22Rv1 (cell line): Measurements from ENCODE around the gene ORMDL3.

Experiments used
- ZFX ChIP-seq: fragments of 450-650 bp; IDR thresholded peaks from 2 replicates; pipeline ENCODE4 v1.6.1; 2017; ENCODE audit warnings: antibody characterized with exemption, borderline replicate concordance
- TF ChIP-seq, protein P1 (sequence below): fragments of 450-650 bp; IDR thresholded peaks from 2 replicates; pipeline ENCODE4 v1.5.1; 2017; ENCODE audit warnings: mild to moderate bottlenecking

GRCh38 chr17:39908789-39909352 lies 18.5 kb downstream of the ORMDL3 start:
- TF ChIP-seq, protein P1, sequence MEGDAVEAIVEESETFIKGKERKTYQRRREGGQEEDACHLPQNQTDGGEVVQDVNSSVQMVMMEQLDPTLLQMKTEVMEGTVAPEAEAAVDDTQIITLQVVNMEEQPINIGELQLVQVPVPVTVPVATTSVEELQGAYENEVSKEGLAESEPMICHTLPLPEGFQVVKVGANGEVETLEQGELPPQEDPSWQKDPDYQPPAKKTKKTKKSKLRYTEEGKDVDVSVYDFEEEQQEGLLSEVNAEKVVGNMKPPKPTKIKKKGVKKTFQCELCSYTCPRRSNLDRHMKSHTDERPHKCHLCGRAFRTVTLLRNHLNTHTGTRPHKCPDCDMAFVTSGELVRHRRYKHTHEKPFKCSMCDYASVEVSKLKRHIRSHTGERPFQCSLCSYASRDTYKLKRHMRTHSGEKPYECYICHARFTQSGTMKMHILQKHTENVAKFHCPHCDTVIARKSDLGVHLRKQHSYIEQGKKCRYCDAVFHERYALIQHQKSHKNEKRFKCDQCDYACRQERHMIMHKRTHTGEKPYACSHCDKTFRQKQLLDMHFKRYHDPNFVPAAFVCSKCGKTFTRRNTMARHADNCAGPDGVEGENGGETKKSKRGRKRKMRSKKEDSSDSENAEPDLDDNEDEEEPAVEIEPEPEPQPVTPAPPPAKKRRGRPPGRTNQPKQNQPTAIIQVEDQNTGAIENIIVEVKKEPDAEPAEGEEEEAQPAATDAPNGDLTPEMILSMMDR = no peak
- no peak for TF ChIP-seq ZFX
